ENCODE measurements around the gene GPC6.

- TF ChIP-seq ZNF384 (IDR thresholded peaks at IDR 0.05) (no peak), L3MBTL2 (conservative IDR thresholded peaks at IDR 0.05) (no peak)
These were observed 194.3 kb downstream of the GPC6 start for GRCh38 chr13:93420887-93421286.
